OCI-LY7 (cell line): ENCODE data around the gene COPS7B. TPM values are rescaled to one million over a fixed set of nuclear protein-coding genes. Genes with fewer than 3 reads are reported as not detected.
A peak's percentile ranks its signal among the peaks of the same experiment; 100 is the strongest.

Experiments used
- BruUV-seq: library from RNA; stranded (reverse); fragments of 400-500 nt; replicated peaks from 2 replicates; lab custom pipeline; 2021; lab: Mats Ljungman, UMichigan
- CTCF ChIA-PET: fragments of 300-600 bp; sonication (Branson Sonifier 250); formaldehyde crosslinking; loops from one replicate; lab custom pipeline; 2022; ENCODE audit warnings: antibody characterized with exemption; ENCODE audit not compliant: unreplicated experiment; lab: Charles Lee
- POLR2A ChIA-PET: fragments of 300-600 bp; sonication (Branson Sonifier 250); formaldehyde crosslinking; loops from one replicate; lab custom pipeline; 2022; ENCODE audit warnings: antibody characterized with exemption; lab: Charles Lee
- DNase-seq: peaks from one replicate; pipeline ENCODE4 v3.0.0-alpha.2; 2015; ENCODE audit warnings: low spot score
- H2AFZ ChIP-seq: fragments of 200-600 bp; sonication (generic), shearing (Covaris generic); 2 replicates; pipeline ENCODE4 v1.6.1; 2014; ENCODE audit warnings: mild to moderate bottlenecking, antibody characterized with exemption, low read length, moderate library complexity
- H3K27ac ChIP-seq: fragments of 200-600 bp; sonication (generic); 2 replicates; pipeline ENCODE4 v1.5.1; 2014; ENCODE audit warnings: mixed run types, low read depth, mild to moderate bottlenecking, moderate library complexity, low read length, inconsistent platforms; ENCODE audit not compliant: poor library complexity, severe bottlenecking
- H3K36me3 ChIP-seq: fragments of 200-600 bp; sonication (generic); 2 replicates; pipeline ENCODE4 v1.6.1; 2014; ENCODE audit warnings: mild to moderate bottlenecking, antibody characterized with exemption, low read length, moderate library complexity, mixed read lengths; ENCODE audit not compliant: insufficient read depth
- H3K4me1 ChIP-seq: fragments of 200-600 bp; sonication (generic); 2 replicates; pipeline ENCODE4 v1.5.1; 2014; ENCODE audit warnings: mild to moderate bottlenecking, low read length; ENCODE audit not compliant: insufficient read depth, poor library complexity, severe bottlenecking
- H3K4me2 ChIP-seq: fragments of 200-600 bp; sonication (generic); 2 replicates; pipeline ENCODE4 v1.6.1; 2014; ENCODE audit warnings: mild to moderate bottlenecking, low read length
- H3K4me3 ChIP-seq: fragments of 200-600 bp; sonication (generic); 2 replicates; pipeline ENCODE4 v1.5.1; 2014; ENCODE audit warnings: mild to moderate bottlenecking, low read depth, low read length; ENCODE audit not compliant: poor library complexity, severe bottlenecking
- H3K79me2 ChIP-seq: fragments of 200-600 bp; sonication (generic); 2 replicates; pipeline ENCODE4 v1.6.1; 2016; ENCODE audit warnings: low read depth, mild to moderate bottlenecking, low read length, moderate library complexity, mixed read lengths; ENCODE audit not compliant: insufficient read depth
- H3K9me2 ChIP-seq: fragments of 200-600 bp; sonication (generic); 2 replicates; pipeline ENCODE4 v1.6.1; 2016; ENCODE audit warnings: mild to moderate bottlenecking, low read length, mixed read lengths; ENCODE audit not compliant: insufficient read depth
- H3K9me3 ChIP-seq: fragments of 200-600 bp; sonication (generic); 2 replicates; pipeline ENCODE4 v1.6.1; 2014; ENCODE audit warnings: mild to moderate bottlenecking, mixed run types, low read length, mixed read lengths
- H4K20me1 ChIP-seq: fragments of 200-600 bp; sonication (generic); 2 replicates; pipeline ENCODE4 v1.6.1; 2014; ENCODE audit warnings: mild to moderate bottlenecking, antibody characterized with exemption, low read length, moderate library complexity, mixed read lengths; ENCODE audit not compliant: insufficient read depth
- CTCF ChIP-seq: fragments of 200-600 bp; sonication (generic); conservative IDR thresholded peaks from 2 replicates; pipeline ENCODE4 v1.5.1; 2014; ENCODE audit warnings: mild to moderate bottlenecking, antibody characterized with exemption, low read length, moderate library complexity, mixed read lengths
- EZH2phosphoT487 ChIP-seq: fragments of 200-600 bp; sonication (generic); IDR thresholded peaks from 2 replicates; pipeline ENCODE4 v1.6.1; 2018; ENCODE audit warnings: low read depth, borderline replicate concordance, mild to moderate bottlenecking, mixed run types, antibody characterized with exemption, low read length, moderate library complexity, mixed read lengths
- intact Hi-C: fragments of 100-400 bp; cut with micrococcal nuclease; formaldehyde crosslinking; loops from one replicate; pipeline ENCODE4 v1.10.0; 2022; ENCODE audit not compliant: unreplicated experiment
- total RNA-seq, 2 experiments: library from RNA; depleted of rRNA in 1 of 2; stranded (reverse); fragments of >200 nt in 1 of 2; shearing (Covaris generic) in 1 of 2; gene quantifications; 2 replicates each; pipeline ENCODE4 v1.2.3, GENCODE V29; 2014 to 2022

Gene COPS7B
- total RNA-seq, 2 experiments from 2014 or later, result 50.6 to 76.6 TPM

GRCh38 chr2:231780909-231781797 is 5.1 kb upstream of the COPS7B start, which contains the start of gene PDE6D:
TSS of gene PDE6D (minus strand) at chr2:231781282. CDS start at chr2:231781114, 168 bp downstream.
- Histone ChIP-seq H3K36me3 (peaks cover 12% of the 10 kb centered on the region; the same call in 1 of the 2 replicates), H3K4me2 (peak within 1 kb of the TSS; percentile 90), H3K9me2 (no peaks in the 10 kb centered on the region), H3K79me2 (peaks cover 45% of the 10 kb centered on the region; the same call in 1 of the 2 replicates), H3K4me3 (peak within 1 kb of the TSS; percentile 75), H3K9me3 (no peaks in the 10 kb centered on the region), H3K27ac (peak within 1 kb of the TSS; percentile 39), H3K4me1 (peaks cover 40% of the 10 kb centered on the region), H2AFZ (peak within 1 kb of the TSS; percentile 75), H4K20me1 (no peaks in the 10 kb centered on the region)
- ChIA-PET CTCF (no interaction called here), POLR2A (interaction anchor here (0.5 to 0.7 kb wide), 3 partner anchors 137 to 907 kb away, joined by 3 to 7 read pairs (median 3); no protein-coding TSS in a partner anchor)
- peak; percentile 97 for DNase-seq
- intact Hi-C loops, result loop anchor here (1.0 to 2.0 kb wide), 3 partner anchors 72 to 168 kb away; partner anchors contain the start of gene PTMA
- BruUV-seq, result no TSS peak
- TF ChIP-seq CTCF (no peak), EZH2phosphoT487 (no peak)

DNA sequence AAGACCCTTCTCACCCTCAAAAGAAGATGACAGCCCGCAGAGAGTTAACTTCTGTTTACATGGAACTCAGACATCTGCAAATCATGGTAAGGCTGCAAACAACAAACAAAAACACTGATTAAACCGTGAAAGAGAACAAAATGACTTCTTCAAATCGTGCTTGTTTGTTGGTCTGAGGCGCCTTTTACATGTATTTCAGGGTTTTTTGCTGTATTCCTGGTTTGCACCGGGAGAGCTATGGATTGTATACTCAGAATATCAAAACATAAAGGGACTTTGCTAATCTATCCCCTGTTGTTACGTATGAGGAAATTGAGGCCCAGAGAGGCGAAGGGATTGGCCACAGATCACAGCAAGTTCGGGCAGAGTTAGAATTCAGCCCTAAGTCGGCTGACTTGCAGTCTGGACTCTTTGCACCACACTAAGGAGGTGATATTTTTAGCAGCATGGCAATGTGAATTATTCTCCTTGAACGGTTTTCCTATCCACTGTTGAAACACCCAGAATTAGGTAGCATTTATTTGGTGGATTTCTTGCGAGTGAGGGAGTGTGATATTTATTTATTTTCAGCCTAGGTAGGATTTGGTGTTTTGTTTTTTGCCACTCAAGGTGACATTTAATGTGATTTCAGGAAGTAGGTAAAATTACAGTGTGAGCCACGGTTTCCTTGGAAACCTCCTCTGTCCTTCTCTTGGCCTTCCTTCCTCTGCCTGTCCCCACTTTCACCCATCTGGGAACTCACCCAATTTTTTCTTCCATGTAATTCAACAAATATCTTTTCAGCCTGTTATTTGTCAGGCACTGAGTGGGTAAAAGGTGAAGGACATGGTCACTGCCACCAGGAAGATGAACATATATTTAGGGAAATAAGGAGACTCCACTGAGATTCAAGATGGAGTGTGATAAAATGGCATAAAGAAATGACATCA is 4.2 kb upstream of the COPS7B start:
- TF ChIP-seq CTCF (no peak), EZH2phosphoT487 (no peak)
- H2AFZ ChIP-seq, result peak overlapping the region; percentile 75
- peak overlapping the region; percentile 75 for H3K4me3 ChIP-seq
- TSS peak; percentile 85 for BruUV-seq
- CTCF ChIA-PET, result no interaction called here
- peak overlapping the region; percentile 39 for H3K27ac ChIP-seq
- no peaks in the 10 kb centered on the region for H3K9me3 ChIP-seq
- intact Hi-C loops, result loop anchor here (1.0 to 2.0 kb wide), 3 partner anchors 73 to 169 kb away; partner anchors contain the start of gene PTMA
- peak overlapping the region; percentile 90 for H3K4me2 ChIP-seq
- POLR2A ChIA-PET, result interaction anchor here (0.5 kb wide), 1 partner anchor 906 kb away, joined by 3 read pairs; no protein-coding TSS in a partner anchor
- H3K9me2 ChIP-seq, result no peaks in the 10 kb centered on the region
- H3K79me2 ChIP-seq, result peaks cover 49% of the 10 kb centered on the region
- peaks cover 4% of the 10 kb centered on the region for H4K20me1 ChIP-seq
- peaks cover 7% of the 10 kb centered on the region; the same call in 1 of the 2 replicates for H3K36me3 ChIP-seq
- peak; percentile 60 for DNase-seq
- peaks cover 44% of the 10 kb centered on the region for H3K4me1 ChIP-seq
